ENCODE data around the gene GUCA2A. TPM values are rescaled to one million over a fixed set of nuclear protein-coding genes. Genes with fewer than 3 reads are reported as not detected.
A peak's percentile ranks its signal among the peaks of the same experiment; 100 is the strongest.

Gene GUCA2A
- total and polyA plus RNA-seq, 2 of the 13 experiments (the other 11 are each of a cell fraction or from before 2014, with no cell fraction given): not detected

DNA sequence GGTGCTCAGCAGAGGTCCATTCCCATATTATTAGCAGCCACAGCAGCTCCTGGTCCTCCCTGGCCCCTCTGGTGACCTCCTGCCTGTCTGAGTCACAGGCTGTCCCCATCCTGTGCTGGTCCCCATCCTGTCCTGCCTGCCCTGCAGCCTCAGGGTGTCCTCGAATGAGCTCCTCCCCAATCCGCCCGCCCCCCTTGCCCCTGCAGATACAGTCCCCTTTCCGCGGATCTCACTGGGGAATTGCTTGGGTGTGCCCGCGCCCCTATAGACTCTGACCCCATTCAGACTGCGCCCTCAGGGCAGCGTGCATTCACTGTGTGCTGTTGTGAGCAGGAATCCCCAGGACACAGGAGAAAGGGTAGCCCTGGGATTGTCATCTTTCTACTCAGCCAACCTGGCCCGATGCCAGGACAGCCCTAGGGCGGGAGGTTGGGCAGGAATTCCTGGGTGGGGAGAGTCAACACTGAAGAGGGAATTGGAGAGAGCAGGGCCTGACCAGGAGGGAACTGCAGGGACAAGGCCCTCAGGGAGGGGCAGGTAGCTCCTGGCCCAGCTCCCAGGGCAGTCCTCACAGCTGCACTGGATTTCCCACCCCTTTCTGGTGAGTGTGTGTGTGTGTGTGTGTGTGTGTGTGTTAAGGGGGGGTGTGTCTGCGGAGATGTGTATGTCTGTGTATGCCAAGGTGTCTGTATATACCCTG lies 1.1 kb upstream of the GUCA2A start (continued):
- TF ChIP-seq, protein P1, sequence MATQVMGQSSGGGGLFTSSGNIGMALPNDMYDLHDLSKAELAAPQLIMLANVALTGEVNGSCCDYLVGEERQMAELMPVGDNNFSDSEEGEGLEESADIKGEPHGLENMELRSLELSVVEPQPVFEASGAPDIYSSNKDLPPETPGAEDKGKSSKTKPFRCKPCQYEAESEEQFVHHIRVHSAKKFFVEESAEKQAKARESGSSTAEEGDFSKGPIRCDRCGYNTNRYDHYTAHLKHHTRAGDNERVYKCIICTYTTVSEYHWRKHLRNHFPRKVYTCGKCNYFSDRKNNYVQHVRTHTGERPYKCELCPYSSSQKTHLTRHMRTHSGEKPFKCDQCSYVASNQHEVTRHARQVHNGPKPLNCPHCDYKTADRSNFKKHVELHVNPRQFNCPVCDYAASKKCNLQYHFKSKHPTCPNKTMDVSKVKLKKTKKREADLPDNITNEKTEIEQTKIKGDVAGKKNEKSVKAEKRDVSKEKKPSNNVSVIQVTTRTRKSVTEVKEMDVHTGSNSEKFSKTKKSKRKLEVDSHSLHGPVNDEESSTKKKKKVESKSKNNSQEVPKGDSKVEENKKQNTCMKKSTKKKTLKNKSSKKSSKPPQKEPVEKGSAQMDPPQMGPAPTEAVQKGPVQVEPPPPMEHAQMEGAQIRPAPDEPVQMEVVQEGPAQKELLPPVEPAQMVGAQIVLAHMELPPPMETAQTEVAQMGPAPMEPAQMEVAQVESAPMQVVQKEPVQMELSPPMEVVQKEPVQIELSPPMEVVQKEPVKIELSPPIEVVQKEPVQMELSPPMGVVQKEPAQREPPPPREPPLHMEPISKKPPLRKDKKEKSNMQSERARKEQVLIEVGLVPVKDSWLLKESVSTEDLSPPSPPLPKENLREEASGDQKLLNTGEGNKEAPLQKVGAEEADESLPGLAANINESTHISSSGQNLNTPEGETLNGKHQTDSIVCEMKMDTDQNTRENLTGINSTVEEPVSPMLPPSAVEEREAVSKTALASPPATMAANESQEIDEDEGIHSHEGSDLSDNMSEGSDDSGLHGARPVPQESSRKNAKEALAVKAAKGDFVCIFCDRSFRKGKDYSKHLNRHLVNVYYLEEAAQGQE (IDR thresholded peaks at IDR 0.05; ENCODE audit: borderline replicate concordance in 1 of 2, low read depth in 1 of 2, low read length in 2 of 2): no peak
- TF ChIP-seq, protein P2, sequence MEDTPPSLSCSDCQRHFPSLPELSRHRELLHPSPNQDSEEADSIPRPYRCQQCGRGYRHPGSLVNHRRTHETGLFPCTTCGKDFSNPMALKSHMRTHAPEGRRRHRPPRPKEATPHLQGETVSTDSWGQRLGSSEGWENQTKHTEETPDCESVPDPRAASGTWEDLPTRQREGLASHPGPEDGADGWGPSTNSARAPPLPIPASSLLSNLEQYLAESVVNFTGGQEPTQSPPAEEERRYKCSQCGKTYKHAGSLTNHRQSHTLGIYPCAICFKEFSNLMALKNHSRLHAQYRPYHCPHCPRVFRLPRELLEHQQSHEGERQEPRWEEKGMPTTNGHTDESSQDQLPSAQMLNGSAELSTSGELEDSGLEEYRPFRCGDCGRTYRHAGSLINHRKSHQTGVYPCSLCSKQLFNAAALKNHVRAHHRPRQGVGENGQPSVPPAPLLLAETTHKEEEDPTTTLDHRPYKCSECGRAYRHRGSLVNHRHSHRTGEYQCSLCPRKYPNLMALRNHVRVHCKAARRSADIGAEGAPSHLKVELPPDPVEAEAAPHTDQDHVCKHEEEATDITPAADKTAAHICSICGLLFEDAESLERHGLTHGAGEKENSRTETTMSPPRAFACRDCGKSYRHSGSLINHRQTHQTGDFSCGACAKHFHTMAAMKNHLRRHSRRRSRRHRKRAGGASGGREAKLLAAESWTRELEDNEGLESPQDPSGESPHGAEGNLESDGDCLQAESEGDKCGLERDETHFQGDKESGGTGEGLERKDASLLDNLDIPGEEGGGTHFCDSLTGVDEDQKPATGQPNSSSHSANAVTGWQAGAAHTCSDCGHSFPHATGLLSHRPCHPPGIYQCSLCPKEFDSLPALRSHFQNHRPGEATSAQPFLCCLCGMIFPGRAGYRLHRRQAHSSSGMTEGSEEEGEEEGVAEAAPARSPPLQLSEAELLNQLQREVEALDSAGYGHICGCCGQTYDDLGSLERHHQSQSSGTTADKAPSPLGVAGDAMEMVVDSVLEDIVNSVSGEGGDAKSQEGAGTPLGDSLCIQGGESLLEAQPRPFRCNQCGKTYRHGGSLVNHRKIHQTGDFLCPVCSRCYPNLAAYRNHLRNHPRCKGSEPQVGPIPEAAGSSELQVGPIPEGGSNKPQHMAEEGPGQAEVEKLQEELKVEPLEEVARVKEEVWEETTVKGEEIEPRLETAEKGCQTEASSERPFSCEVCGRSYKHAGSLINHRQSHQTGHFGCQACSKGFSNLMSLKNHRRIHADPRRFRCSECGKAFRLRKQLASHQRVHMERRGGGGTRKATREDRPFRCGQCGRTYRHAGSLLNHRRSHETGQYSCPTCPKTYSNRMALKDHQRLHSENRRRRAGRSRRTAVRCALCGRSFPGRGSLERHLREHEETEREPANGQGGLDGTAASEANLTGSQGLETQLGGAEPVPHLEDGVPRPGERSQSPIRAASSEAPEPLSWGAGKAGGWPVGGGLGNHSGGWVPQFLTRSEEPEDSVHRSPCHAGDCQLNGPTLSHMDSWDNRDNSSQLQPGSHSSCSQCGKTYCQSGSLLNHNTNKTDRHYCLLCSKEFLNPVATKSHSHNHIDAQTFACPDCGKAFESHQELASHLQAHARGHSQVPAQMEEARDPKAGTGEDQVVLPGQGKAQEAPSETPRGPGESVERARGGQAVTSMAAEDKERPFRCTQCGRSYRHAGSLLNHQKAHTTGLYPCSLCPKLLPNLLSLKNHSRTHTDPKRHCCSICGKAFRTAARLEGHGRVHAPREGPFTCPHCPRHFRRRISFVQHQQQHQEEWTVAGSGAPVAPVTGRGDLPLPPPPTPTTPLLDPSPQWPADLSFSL (CRISPR knock-in tag; IDR thresholded peaks at IDR 0.05): peak; percentile 85; the same call in 1 of the 2 replicates
- no peak for TF ChIP-seq ZNF570 (CRISPR knock-in tag; IDR thresholded peaks at IDR 0.05; ENCODE audit: borderline replicate concordance)
- peak; percentile 26; the same call in 1 of the 2 replicates for TF ChIP-seq KDM2A (CRISPR knock-in tag; IDR thresholded peaks at IDR 0.05; ENCODE audit: borderline replicate concordance, low read depth)
- 0 out of 2 replicates have a peak, but pooled peaks have one; percentile 43 for TF ChIP-seq ELF3 (CRISPR knock-in tag; IDR thresholded peaks at IDR 0.05)
- TF ChIP-seq, protein P3, sequence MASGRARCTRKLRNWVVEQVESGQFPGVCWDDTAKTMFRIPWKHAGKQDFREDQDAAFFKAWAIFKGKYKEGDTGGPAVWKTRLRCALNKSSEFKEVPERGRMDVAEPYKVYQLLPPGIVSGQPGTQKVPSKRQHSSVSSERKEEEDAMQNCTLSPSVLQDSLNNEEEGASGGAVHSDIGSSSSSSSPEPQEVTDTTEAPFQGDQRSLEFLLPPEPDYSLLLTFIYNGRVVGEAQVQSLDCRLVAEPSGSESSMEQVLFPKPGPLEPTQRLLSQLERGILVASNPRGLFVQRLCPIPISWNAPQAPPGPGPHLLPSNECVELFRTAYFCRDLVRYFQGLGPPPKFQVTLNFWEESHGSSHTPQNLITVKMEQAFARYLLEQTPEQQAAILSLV (CRISPR knock-in tag; IDR thresholded peaks at IDR 0.05; ENCODE audit: borderline replicate concordance): 0 out of 2 replicates have a peak, but pooled peaks have one; percentile 23
- TF ChIP-seq AGO2 (optimal IDR thresholded peaks at IDR 0.05; ENCODE audit: low read depth, low read length): no peak
- TF ChIP-seq SP5 (CRISPR knock-in tag; IDR thresholded peaks at IDR 0.05; ENCODE audit: borderline replicate concordance, low read depth): peak; percentile 37; the same call in 1 of the 2 replicates
- TF ChIP-seq PAF1 (CRISPR knock-in tag; IDR thresholded peaks at IDR 0.05): no peak
- no peak for TF ChIP-seq ZNF670 (CRISPR knock-in tag; IDR thresholded peaks at IDR 0.05; ENCODE audit: borderline replicate concordance)
- TF ChIP-seq, protein P4, sequence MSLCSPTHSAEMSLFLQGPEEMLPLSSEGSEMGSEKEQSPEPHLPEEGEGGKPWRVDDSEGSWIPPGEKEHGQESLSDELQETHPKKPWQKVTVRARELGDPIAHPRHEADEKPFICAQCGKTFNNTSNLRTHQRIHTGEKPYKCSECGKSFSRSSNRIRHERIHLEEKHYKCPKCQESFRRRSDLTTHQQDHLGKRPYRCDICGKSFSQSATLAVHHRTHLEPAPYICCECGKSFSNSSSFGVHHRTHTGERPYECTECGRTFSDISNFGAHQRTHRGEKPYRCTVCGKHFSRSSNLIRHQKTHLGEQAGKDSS (CRISPR knock-in tag; IDR thresholded peaks at IDR 0.05; ENCODE audit: borderline replicate concordance, low read depth): no peak; the same call in 1 of the 2 replicates
- peak; percentile 39 for TF ChIP-seq SAP130 (CRISPR knock-in tag; IDR thresholded peaks at IDR 0.05; ENCODE audit: low read depth)
- peak; percentile 93 for TF ChIP-seq ZSCAN29 (CRISPR knock-in tag; conservative IDR thresholded peaks at IDR 0.05)
- peak; percentile 55; the same call in 1 of the 2 replicates for TF ChIP-seq ZNF292 (CRISPR knock-in tag; IDR thresholded peaks at IDR 0.05; ENCODE audit: borderline replicate concordance, low read depth)
- no peak for TF ChIP-seq CREB1 (IDR thresholded peaks at IDR 0.05)
- TF ChIP-seq CREB1 (CRISPR knock-in tag; IDR thresholded peaks at IDR 0.05): peak; percentile 44; the same call in 1 of the 2 replicates

Data from HepG2 (cell line).